Thyroid gland (tissue), 4 donors: Measurements from ENCODE around the gene CAP1. TPM values are rescaled to one million over a fixed set of nuclear protein-coding genes. Genes with fewer than 3 reads are reported as not detected.
"Not testable (repeated sequence)": the region's sequence is repeated elsewhere in the genome, so short reads cannot be mapped to it uniquely, and the experiment has no call there.

Experiments
- DNase-seq, 2 donors: peaks; one replicate each; pipeline ENCODE4 v3.0.0-alpha.2; 2019
- H3K27ac ChIP-seq, 3 donors: fragments of 200-600 bp; sonication (generic); 1 replicate in 2 of 3; 2 replicates in 1 of 3; pipeline ENCODE4 v1.5.1; 2016 to 2019; ENCODE audit warnings: mild to moderate bottlenecking in 1 of 3, moderate library complexity in 1 of 3
- H3K27me3 ChIP-seq: fragments of 200-600 bp; sonication (generic); one replicate; pipeline ENCODE4 v1.5.1; 2019
- H3K36me3 ChIP-seq, 2 donors: fragments of 200-600 bp; sonication (generic); one replicate each; pipeline ENCODE4 v1.5.1; 2016 to 2019
- H3K4me1 ChIP-seq, 2 donors: fragments of 200-600 bp; sonication (generic); one replicate each; pipeline ENCODE4 v1.5.1; 2017 to 2019
- H3K4me3 ChIP-seq, 3 donors: fragments of 200-600 bp; sonication (generic); replicated peaks in 1 of 3; 1 replicate in 2 of 3; 2 replicates in 1 of 3; pipeline ENCODE4 v1.5.1; 2016; ENCODE audit warnings: mild to moderate bottlenecking in 1 of 3
- H3K9me3 ChIP-seq: fragments of 200-600 bp; sonication (generic); one replicate; pipeline ENCODE4 v1.5.1; 2017
- CTCF ChIP-seq, 6 experiments: fragments of 200-600 bp in 3 of 6; fragments of 450-650 bp in 3 of 6; sonication (generic) in 3 of 6; IDR thresholded peaks; one replicate each; pipeline ENCODE4 v1.5.1; 2016 to 2019; ENCODE audit warnings: antibody characterized with exemption in 6 of 6, mild to moderate bottlenecking in 2 of 6, inconsistent platforms in 1 of 6, moderate library complexity in 1 of 6
- POLR2A ChIP-seq, 2 donors: fragments of 450-650 bp; IDR thresholded peaks; one replicate each; pipeline ENCODE4 v1.6.1; 2017; ENCODE audit warnings: antibody characterized with exemption in 2 of 2, mild to moderate bottlenecking in 2 of 2, moderate library complexity in 1 of 2
- WGBS, 2 donors: methylation state at CpG; one replicate each; pipeline ENCODE4 v1.1.5; 2017; 5-methylcytosine and 5-hydroxymethylcytosine counted together
- intact Hi-C: fragments of 100-400 bp; cut with DNase I; formaldehyde crosslinking; loops from one replicate; pipeline ENCODE4 v1.15.1; 2023
- total RNA-seq, 4 donors: library from RNA; depleted of rRNA; stranded (reverse); fragments of >200 nt; gene quantifications; one replicate each; pipeline ENCODE4 v1.2.3, GENCODE V29; 2016

CAP1 gene
- total RNA-seq, 4 donors from 2014 or later: 204 to 247 (median 227) TPM

- WGBS, 2 donors: 67 to 75% methylated on average over 2 of the region's 2 CpGs
- TF ChIP-seq CTCF (IDR thresholded peaks at IDR 0.05) (no peak), POLR2A (IDR thresholded peaks at IDR 0.05) (no peak)
- no peaks in the 10 kb centered on the region for H3K9me3 ChIP-seq
- intact Hi-C loops: no loop called here
- no peaks in the 10 kb centered on the region for H3K36me3 ChIP-seq
- H3K4me1 ChIP-seq: no peaks in the 10 kb centered on the region
- H3K4me3 ChIP-seq: no peak overlapping the region
- H3K27me3 ChIP-seq: no peaks in the 10 kb centered on the region
- no peak overlapping the region for H3K27ac ChIP-seq
- no peak for DNase-seq
Measured at GRCh38 chr1:40001456-40001855, 39.1 kb upstream of the CAP1 start.

- H3K4me3 ChIP-seq: no peak overlapping the region
- 80 to 86% methylated on average over 10 of the region's 10 CpGs for WGBS, 2 donors
- H3K9me3 ChIP-seq: no peaks in the 10 kb centered on the region
- intact Hi-C loops: no loop called here
- DNase-seq: no peak
- H3K27me3 ChIP-seq: no peaks in the 10 kb centered on the region
- H3K4me1 ChIP-seq: no peaks in the 10 kb centered on the region
- no peak overlapping the region for H3K27ac ChIP-seq
- TF ChIP-seq CTCF (IDR thresholded peaks at IDR 0.05) (no peak), POLR2A (IDR thresholded peaks at IDR 0.05) (no peak)
- H3K36me3 ChIP-seq: no peaks in the 10 kb centered on the region
Measured at GRCh38 chr1:40003156-40004093, 37.1 kb upstream of the CAP1 start.

DNA sequence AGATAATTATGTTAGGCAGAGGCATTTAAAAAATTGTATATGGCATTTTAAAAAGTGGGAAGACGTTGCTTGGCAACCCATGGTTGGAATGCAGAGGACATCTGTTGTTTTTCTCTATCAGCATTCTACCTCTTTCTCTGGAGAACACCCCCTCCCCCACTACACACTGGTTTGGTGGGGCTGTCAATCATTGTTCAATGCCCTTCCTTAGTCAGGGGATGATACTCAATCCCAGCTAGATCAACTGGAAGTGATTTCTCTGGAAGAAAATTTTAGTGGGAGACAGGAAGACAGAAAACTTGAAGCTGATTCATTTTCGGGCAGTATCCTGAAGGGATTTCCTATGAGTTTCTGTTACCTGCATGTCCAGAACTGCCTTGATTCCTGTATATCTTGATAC, 35.7 kb upstream of the CAP1 start:
- Histone ChIP-seq H3K9me3 (no peaks in the 10 kb centered on the region), H3K27me3 (no peaks in the 10 kb centered on the region), H3K27ac (no peak overlapping the region), H3K4me1 (no peaks in the 10 kb centered on the region), H3K4me3 (no peak overlapping the region), H3K36me3 (no peaks in the 10 kb centered on the region)
- DNase-seq: no peak
- 69 to 76% methylated on average over 2 of the region's 2 CpGs for whole genome bisulfite sequencing, 2 donors
- intact Hi-C loops: no loop called here
- TF ChIP-seq POLR2A (IDR thresholded peaks at IDR 0.05) (no peak), CTCF (IDR thresholded peaks at IDR 0.05) (no peak)

DNA sequence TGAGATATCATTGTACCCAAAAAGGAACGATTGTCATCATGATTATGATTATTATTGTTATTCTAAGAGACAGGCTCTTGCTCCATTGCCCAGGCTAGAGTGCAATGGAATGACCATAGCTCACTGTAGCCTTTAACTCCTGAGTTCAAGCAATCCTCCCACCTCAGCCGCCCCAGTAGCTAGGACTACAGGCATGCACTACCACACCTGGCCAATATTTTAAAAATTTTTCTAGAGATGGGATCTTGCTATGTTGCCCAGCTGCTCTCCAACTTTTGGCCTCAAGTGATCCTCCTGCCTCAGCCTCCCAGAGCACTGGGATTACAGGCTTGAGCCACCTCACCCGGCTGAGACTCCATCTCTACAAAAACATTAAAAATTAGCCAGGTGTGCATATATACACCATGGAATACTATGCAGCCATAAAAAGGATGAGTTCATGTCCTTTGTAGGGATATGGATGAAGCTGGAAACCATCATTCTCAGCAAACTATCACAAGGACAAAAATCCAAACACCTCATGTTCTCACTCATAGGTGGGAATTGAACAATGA, 33.0 kb upstream of the CAP1 start:
- WGBS, 2 donors: 88 to 91% methylated on average over 3 of the region's 3 CpGs
- intact Hi-C loops, DNase-seq, H3K4me1 ChIP-seq, H3K27me3 ChIP-seq, H3K4me3 ChIP-seq, H3K36me3 ChIP-seq, H3K27ac ChIP-seq, H3K9me3 ChIP-seq: not testable (repeated sequence)

GRCh38 chr1:40011198-40011597, 29.3 kb upstream of the CAP1 start:
- H3K27ac ChIP-seq: no peak overlapping the region
- no peaks in the 10 kb centered on the region for H3K27me3 ChIP-seq
- intact Hi-C loops: no loop called here
- WGBS, 2 donors: 92 to 94% methylated on average over 3 of the region's 3 CpGs
- no peak for DNase-seq
- no peaks in the 10 kb centered on the region for H3K9me3 ChIP-seq
- H3K36me3 ChIP-seq: no peaks in the 10 kb centered on the region
- H3K4me1 ChIP-seq: no peaks in the 10 kb centered on the region
- no peak overlapping the region for H3K4me3 ChIP-seq
- TF ChIP-seq POLR2A (IDR thresholded peaks at IDR 0.05): no peak
- TF ChIP-seq CTCF (IDR thresholded peaks at IDR 0.05): no peak
